NCI-H2081 (cell line): ENCODE data around the gene SNAPC3.

Experiments used
- DNase-seq, 2 experiments: peaks; one replicate each; lab custom pipeline; 2025; lab: John Stamatoyannopoulos, UW

The SNAPC3 gene

GRCh38 chr9:15492485-15493150, 69.9 kb downstream of the SNAPC3 start:
- no peak for DNase-seq

GRCh38 chr9:15498246-15498995, 75.7 kb downstream of the SNAPC3 start:
- DNase-seq: no peak

GRCh38 chr9:15499139-15499538, 76.5 kb downstream of the SNAPC3 start:
- DNase-seq: no peak

GRCh38 chr9:15501179-15501578, 78.5 kb downstream of the SNAPC3 start:
- peak; percentile 31 to 87 for DNase-seq

GRCh38 chr9:15501803-15502202, 79.1 kb downstream of the SNAPC3 start:
- peak in 1 of 2 experiments; percentile 17 for DNase-seq

- DNase-seq: no peak
Observed at GRCh38 chr9:15505921-15506320, 83.2 kb downstream of the SNAPC3 start.

GRCh38 chr9:15509931-15510788, 87.5 kb downstream of the SNAPC3 start:
- DNase-seq: peak; percentile 29 to 65

GRCh38 chr9:15510789-15511575, 88.3 kb downstream of the SNAPC3 start, which contains the start of gene PSIP1:
Gene PSIP1 (minus strand): TSS chr9:15510970. CDS start chr9:15510188, 782 bp downstream.
- peak; percentile 91 to 93 for DNase-seq
